Liver (tissue), 3 donors: ENCODE measurements around the gene ZER1.

Experiments used
- EGR1 ChIP-seq, 2 donors: IDR thresholded peaks; 2 replicates each; pipeline ENCODE4 v1.6.1; 2016 to 2018; ENCODE audit warnings: antibody characterized with exemption in 2 of 2, low read depth in 2 of 2
- TAF1 ChIP-seq: conservative IDR thresholded peaks from 2 replicates; pipeline ENCODE4 v1.6.1; 2016; ENCODE audit warnings: antibody characterized with exemption, mild to moderate bottlenecking
- TF ChIP-seq, protein P1 (sequence below): fragments of 150-350 bp; IDR thresholded peaks from 2 replicates; pipeline ENCODE4 v1.5.1; 2017; ENCODE audit warnings: improper control_type of control experiment, low read depth, low read length; ENCODE audit not compliant: missing input control
- donor health status: healthy.
- donor health status: healthy.

- TF ChIP-seq, protein P1, sequence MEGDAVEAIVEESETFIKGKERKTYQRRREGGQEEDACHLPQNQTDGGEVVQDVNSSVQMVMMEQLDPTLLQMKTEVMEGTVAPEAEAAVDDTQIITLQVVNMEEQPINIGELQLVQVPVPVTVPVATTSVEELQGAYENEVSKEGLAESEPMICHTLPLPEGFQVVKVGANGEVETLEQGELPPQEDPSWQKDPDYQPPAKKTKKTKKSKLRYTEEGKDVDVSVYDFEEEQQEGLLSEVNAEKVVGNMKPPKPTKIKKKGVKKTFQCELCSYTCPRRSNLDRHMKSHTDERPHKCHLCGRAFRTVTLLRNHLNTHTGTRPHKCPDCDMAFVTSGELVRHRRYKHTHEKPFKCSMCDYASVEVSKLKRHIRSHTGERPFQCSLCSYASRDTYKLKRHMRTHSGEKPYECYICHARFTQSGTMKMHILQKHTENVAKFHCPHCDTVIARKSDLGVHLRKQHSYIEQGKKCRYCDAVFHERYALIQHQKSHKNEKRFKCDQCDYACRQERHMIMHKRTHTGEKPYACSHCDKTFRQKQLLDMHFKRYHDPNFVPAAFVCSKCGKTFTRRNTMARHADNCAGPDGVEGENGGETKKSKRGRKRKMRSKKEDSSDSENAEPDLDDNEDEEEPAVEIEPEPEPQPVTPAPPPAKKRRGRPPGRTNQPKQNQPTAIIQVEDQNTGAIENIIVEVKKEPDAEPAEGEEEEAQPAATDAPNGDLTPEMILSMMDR, result no peak
- TF ChIP-seq EGR1 (IDR thresholded peaks at IDR 0.05; ENCODE audit: low read depth in 2 of 2) (no peak), TAF1 (no peak)
Observed at GRCh38 chr9:128701227-128701854, 70.4 kb downstream of the ZER1 start.
